Activated CD8-positive, alpha-beta memory T cell treated with anti-CD3 and anti-CD28 coated beads for 24 hours (primary cell): ENCODE data around the gene MARVELD1.
"Not testable (repeated sequence)": the region's sequence is repeated elsewhere in the genome, so short reads cannot be mapped to it uniquely, and the experiment has no call there.

Experiments used
- DNase-seq: peaks from one replicate; pipeline ENCODE4 v3.0.0-alpha.2; 2020

The MARVELD1 gene

DNA sequence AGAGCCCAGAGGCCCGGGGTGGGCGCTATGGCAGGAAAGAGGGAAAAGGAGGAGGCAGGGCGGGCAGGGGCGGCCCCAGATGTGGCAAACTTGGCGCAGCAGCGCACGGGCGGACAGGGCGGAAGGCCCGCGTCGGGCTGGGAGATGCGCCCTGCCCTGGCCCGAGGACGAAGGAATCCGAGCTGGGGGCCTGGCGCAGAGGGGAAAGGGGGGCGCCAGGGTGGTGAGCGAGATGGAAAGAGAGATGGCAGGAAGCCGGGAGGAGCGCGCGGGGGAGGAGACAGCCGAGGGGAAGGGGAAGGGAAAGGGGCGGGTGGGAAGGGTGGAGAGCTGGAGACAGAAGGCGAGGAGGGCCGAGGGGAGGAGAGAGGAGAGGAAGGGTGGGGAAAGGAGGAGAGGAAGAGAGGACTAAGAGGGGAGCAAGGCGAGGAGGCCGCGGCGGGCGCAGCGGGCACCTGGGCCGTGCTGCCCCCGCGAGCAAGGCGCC lies at the start of gene MARVELD1:
TSS of gene MARVELD1 (plus strand) at position 392 of the 487 bp plus-strand sequence. CDS start 147 bp downstream, outside the sequence.
- peak; percentile 69 for DNase-seq

DNA sequence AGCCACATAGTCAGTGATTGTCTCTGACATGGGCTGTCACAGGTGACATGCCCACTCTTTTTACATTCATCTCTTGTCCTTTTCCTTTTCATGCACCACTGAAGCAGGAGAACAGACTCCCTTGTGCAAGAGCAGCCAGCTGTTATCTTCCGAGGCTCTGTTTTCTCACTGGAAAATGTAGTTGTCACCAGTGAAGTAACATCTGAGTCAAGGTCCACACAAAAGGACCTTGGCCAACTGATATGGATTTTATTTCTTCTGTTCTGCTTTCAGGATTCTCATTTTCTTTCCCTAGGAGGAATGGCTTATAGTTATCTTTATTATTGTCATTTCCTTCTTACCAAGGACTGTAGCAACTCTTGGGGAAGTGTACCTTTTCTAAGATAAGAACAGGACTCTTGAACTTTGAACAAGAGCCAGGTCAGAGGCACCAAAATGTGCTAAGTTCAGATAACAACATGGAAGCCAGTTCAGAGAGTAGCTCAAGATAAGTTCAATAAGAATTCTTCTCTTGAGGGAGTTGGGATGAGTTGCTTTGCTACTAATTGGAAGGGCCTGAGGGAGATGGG lies 49.2 kb upstream of the MARVELD1 start:
- DNase-seq, result no peak

DNA sequence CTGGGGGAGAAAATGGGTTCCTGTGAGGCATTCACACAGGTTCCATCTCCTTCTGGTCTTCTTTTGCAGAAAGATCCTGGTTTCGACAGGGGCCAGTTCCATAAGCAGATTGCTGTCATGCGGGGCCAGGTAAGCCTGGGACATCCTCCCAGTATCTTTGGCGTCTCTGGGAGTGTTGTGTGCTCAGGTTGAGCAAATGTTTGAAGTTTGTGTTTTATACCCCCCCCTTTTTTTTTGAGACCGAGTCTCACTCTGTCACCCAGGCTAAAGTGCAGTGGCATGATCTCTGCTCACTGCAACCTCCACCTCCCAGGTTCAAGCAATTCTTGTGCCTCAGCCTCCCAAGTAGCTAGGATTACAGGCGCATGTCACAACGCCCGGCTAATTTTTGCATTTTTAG lies 46.5 kb upstream of the MARVELD1 start:
- no peak for DNase-seq

DNA sequence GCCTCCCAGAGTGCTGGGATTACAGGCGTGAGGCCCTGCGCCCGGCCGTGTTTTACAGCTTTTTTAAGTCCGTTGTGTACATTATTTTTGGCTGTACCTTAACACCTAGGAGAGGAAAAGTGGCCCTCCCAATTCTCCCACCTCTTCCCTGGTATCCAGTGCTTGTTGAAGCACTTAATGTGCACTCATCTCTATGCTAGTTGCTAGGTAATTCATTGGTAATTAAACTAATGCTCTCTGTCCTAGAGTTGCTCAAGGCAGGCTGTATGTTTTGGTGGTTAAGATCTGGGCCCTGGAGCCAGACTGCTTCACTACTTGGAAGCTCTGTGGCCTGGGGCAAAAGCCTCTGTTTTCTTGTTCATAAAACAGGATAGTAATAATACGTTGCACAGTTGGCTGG lies 46.1 kb upstream of the MARVELD1 start:
- DNase-seq, result no peak

DNA sequence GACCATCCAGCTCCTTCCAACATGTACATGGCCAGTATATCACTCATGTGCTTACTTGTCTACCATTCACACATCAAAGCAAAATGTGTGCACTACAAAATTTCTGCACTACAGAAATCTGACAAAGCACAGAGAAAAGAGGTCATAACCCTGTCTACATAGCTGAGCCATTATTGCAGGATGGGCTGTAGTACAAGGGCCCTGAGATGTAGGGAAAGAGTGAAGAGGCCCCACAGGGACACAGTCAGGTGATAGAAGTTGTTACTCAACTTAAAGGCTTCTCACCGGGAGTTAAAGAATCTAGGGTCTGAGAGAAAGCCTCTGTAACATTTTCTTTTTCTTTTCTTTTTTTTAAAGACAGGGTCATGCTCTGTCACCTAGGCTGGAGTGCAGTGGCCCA lies 44.0 kb upstream of the MARVELD1 start:
- DNase-seq, result no peak

DNA sequence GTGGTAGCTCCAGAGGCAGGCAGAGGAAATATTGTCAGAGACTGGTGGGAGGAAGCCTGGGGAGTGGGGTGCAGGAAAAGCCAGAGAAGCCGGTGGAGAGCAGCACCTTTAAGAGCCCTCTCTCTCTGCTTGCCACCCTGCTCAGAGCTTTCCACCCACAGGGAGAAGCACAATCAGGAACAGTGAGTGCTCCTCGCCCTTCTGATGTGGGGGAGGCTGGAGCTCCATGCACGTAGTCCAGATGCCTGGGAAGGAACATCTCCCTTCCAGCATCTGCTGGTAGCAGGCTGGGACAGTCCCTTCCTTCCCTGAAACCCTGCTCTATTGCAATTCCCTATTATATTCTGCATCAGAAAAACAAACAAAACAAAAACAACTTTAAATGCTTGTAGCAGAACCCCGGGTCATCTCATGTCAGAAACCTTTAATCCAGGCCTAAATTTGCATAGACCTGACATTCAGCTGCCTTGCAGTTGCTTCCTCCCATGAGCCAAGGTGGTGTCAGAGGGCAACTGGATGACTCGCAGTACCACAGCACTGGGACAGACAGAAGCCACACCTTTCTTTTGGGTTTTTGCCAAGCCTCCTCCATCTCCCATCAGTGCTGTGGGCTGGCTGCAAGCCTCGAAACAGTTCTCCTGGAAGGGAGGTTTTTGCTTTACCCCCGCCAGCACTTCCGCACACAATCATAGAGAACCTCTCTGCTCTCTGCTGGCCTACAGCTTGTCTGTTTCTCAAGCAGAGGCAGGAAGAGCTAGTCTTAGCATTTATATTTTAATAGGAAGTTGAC lies 39.6 kb upstream of the MARVELD1 start:
- no peak for DNase-seq

DNA sequence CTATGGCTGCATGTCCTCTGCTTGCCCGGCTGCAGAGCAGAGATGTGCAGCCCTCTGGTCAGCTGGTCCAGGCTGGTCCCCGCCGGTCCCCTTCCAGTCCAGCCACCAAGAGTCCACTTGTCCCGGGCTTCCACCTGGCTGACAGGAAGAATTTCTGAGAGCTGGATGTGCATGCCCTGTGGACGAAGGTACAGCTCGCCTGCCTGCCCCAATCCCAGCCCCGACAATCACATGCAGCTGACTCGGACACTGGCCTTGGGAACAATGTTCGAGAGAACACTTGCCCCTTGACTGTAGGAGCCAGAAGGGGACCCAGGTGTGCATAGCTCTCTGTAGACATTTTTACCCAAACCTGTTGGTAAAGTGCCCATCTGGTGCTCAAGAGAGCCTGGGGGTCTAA lies 38.3 kb upstream of the MARVELD1 start:
- DNase-seq, result no peak

DNA sequence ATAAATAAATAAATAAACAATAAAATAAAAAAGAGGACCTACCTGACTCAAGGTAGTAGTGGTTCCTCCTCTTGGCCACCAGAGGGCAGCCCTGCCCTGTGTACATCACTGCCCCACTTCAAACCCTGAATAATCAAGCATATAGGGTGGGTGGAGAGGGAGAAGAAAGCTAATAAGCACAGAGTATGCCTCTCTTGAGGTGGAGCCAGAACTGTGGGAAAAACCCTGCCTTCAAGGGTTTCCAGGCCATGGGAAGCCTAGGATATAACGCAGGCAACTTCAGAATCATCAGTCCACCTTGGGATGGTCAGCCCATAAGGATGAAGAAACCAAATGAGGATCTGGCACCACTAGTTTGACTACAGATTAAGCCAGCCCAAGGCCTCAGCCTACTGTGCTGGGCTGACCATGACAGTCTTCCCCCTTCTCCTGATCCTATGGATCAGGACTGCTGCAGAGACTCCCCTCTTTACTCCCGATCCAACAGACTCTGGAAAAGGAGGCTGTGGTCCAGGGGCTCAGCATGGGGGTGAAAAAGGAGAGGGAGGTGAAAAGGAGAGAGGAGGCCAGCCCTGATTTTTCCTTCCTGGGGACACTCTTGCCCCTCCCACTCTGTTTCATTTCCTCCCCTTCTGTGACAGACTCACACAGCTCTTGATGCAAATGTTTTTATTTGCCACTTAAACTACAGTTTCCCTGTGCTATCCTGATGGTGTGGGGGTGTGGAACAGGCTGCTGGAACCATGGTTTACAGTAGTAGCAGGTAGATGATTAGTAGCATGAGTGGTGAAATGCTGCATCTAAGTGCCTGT lies 36.6 kb upstream of the MARVELD1 start:
- peak; percentile 71 for DNase-seq

DNA sequence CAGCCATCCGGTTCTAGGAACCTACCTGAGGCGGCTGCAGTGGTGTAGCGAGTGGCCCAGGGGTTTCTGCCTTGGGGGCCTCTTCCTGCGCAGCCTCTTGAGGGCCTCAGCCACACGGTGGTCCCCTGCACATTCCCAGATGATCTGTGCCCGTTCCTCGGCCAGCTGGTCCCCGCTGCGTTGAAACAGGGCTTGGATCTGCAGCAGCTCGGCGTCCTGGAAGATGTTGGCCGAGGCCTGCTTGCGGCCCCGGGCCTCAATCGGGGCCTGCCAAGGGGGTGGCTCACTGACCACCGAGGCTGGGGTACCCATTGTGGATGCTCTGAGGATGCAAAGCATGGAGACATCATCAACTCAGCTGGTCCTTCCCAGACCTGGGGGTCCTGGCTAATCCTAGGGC lies 33.9 kb upstream of the MARVELD1 start:
- no peak for DNase-seq

DNA sequence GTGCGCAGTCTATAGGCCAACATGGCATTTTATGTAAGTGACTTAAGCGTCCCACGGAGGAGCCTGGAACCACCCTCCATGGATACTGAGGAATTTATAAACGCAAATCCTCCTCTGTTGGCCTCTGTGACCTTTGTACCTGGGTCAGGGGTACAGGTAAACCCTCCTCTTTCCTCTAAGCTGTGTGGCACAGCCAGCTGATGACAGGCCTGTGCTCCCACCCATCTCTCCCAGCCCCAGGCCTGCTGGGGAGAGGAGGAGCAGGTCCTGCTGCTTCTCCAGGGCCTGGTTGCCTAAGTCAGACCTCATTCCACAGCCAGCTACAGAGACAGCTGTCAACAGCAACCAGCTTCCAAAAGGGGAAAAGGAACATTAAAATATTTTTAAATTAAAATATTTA lies 31.5 kb upstream of the MARVELD1 start:
- DNase-seq, result no peak

DNA sequence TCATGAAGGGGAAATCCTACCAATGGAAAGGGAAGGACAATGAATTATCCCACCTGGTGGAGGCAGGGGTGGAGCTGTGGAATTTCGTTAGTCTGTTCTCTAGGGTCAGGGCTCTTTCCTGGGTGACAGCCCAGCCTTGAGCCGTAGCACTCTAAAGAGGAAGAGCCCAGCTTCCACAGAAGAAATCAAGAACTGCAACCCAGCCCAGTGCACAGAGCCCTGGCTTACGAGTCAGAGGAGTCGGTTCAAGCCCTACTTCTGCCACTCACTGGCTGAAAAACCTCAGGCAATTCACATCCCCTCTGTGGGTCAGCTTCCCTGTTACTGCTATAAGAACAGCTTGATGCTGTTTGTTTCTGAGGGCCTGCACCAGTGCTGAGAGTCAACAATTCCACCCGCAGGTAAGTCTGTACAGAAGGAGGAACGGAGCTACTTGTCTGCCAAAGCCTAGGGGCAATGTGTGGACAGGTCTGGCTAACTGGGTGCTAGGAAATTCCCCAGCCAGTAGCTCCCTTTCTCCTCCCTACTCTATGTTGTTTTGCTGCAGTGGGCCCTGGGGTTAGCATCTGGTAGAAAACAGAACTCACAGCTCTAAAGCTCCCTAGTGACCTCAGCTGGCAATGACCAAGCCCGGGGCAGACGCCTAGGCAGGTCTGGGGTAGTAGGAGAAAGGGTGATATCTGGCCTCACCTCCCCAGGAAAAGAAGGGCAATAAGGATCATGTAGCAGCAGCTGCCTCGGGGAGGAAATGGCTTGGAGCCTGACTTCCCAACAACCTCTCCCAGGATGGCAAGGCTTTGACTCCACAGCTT lies 29.8 kb upstream of the MARVELD1 start:
- no peak for DNase-seq

DNA sequence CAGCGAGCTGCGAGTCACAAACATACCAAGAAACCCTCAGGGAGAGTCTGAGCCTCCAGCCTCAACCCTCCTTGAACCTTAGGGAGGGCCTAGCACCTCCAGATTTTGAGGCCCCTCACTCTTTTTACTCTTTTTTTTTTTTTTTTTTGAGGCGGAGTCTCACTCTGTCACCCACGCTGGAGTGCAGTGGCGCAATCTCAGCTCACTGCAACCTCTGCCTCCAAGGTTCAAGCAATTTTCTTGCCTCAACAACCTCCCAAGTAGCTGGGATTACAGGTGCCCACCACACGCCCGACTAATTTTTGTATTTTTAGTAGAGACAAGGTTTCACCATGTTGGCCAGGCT lies 29.2 kb upstream of the MARVELD1 start:
- DNase-seq, result not testable (repeated sequence)

DNA sequence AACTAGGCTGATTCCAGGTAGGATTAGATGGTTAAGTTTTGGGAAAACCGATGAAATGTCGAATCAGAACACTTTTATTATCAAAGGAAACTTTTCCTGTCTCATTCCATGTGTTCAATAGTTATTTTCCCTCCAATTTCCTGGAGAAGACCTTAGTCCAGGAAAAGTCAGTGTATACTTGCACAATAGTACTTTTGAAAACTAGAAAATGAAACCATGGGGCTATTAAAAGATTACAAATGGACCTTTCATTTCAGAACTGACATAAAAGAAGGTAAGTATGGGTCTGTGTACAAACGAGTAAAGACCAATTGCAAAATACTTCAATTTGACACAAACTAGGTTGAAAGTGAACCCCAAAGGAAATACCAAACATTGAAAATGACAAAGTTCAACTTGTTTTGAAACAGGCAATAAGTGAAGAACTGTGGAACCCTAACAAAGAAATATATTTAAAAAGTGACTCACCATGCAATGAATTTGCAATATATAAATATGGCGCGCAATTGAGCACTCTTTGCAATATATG lies 28.6 kb upstream of the MARVELD1 start:
- no peak for DNase-seq

DNA sequence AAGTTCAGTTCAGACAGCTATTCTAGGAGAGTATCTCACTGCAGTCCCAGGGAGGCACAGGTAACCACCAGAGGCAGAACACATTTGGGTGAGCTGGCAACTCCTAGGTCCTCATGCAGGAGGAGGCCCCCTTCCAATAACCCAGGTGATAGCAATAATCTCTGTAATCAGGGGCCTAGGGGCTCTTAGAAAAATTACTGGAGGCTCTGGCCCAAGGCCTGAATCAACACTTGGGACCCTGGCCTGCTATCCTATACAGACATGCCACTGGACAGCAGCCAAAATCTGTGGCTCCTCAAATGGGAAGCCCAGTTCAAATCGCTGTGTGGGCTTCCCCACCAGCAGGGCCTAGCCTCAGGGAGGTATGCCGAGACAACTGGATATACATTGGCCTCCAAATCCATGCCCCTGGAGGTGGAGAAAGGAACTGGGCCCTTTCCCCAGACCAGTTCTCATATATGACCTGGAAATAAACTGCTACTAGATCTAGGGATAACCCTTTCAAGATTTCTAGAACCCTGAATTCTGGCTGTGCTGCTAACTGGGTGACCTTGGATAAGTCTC lies 28.1 kb upstream of the MARVELD1 start:
- no peak for DNase-seq

DNA sequence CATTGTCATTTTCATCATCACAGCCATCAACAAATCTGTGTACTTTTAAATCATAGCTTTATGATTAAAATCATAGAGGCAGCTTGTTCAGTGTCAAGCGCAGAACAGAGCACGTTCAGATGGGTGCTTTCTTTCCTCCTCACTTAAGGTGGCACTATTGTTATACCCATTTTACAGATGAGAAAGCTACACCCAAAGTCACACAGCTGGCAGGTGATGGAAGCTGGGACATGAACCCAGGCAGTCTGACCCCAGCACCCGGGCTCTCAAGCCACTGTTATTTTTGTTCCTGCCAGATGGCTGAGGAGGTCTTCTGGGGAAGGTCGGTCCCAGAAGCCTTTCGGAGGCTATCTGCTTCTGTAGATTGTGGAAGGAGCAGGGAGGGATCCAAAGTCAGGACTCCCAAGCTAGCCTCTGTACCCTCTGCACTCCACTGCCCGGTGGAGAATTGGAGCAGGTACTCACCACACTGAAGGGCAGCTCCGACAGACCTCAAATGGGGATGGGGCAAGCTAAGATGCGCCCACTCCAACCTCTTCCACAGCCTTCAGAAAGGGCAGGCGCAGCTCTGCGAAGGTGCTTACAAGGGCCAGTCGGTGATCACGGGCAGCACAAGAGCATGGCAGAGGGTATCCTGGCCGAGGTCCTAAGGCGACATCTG lies 27.1 kb upstream of the MARVELD1 start:
- peak; percentile 62 for DNase-seq

DNA sequence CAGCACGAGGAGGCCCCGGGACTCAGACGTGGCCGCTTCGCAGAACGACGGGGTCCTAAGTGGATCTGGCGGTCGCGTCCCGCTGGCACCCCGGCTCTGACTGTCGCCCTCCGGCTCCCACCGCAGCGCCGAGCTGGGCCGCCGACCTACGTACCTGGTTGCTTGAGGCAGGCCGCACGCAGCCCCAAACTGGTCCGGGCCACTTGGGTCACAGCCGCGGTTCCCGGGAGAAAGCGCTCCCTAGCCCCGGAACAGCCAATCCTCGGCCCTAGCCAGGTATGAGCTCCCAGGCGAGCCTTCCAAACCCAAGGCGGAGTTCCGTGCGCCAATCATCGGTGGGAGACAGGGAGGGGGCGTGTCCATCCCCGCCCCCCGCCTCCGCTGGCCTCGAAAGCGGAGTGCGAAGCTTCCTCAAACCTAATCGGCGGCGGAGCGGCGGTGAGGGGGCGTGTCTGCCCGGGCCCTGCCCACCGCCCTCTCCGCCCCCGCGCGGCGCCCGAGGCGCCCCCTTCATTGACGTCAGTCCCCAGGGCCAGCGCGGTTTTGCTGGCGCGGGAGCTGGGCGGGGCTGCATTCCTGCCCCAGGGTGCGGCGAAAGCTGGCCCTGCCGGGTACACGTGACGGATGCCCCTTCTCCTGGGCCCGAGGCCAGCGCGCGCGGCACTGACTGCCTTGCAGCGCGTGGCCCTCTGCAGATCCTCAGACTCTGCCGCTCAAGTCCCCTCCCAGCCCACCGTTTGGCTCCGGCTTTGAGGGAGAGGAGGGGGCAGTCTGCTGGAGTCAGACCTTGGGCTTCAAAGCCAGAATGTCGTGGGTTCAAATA lies 26.4 kb upstream of the MARVELD1 start, which contains the start of gene AVPI1:
TSS of gene AVPI1 (minus strand) at position 280 of the 823 bp plus-strand sequence. CDS start 7,336 bp downstream, outside the sequence.
- DNase-seq, result peak; percentile 97

DNA sequence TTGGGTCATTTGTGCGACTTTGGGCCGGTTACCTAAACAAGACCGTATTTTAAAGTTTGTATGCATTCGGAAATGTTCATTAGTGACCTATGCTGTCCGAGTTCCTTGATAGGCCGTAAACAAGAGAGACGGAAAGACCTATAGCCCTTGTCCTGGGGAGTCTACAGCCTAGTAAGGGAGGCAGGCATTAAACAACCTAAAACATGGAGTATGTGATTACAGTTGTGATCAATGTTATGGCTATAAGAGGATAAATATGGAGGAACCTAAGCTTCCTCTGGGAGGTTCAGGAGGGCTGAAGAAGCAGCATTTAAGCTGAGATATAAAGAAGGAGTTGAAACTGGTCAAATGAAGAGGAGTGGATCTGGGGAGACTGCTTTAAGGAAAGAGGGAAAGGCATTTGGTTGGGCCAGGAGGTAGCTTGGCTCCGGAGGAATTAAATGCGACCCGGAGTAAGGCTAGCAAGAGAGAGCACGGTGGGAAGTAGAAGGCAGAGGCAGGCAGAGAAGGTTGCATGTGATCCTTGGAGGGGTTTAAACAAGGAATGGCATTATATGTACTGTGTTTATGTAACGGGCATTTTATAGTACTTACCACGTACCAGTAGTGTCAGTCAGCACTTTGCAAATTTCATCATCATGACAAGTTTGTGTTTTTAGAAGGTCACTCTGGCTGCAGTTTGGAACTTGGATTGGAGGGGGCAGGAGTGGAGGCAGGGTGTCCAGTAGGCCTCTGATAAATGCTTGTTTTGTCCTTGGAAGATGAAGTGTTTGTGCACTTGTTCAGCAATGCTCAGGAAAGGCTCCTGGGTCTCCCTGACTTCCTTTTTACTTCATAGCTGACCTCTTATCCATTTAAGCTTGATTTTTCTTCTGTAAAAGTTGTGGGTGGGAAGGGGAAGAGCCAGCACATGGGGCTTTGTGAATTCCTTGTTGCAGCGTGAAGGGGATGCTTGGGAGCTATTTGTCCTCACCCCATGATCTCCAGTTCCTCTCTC lies 25.4 kb upstream of the MARVELD1 start:
- no peak for DNase-seq

DNA sequence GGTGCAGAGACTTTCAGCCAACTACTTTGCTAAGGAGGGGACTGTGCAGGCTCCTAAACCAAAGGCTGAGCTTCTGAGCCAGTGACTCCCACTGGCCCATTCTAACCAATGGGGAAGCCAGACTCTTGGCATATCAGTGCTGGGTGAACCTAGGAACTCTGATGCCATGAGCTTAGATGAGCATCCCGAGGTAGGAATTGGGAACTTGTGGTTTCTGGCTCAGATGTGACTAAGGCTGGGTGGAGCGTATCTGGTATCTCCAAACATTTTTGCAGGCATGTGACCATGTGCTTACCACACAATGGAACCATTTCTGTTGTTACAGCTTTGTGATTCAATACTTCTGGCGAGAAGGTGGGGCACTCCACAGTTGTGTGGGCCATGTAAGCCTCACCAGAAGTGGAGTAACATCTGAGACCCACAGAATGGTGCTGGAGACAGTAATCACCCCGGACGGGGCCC lies 23.9 kb upstream of the MARVELD1 start:
- no peak for DNase-seq

DNA sequence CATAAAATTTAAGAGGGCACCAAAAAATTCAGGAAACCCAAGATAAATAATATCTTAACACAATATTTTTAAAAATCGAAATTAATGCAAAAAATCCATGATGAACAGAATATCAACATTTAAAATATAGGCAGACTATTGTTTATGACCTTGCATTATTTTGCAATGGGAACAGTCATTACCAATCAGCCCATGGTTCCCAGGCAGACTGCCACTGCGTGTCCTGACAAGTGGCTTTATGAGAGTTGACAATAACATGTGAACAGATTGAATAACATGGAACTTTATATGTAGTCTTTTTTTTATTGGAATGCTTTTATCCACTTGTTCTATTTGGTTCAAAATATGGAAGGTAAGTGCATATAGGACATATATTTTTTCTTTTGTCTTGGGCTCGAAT lies 23.4 kb upstream of the MARVELD1 start:
- no peak for DNase-seq
